ENCODE data around the gene STX16. TPM values are rescaled to one million over a fixed set of nuclear protein-coding genes. Genes with fewer than 3 reads are reported as not detected.

The STX16 gene
- total and polyA plus RNA-seq, 8 donors, result 17.9 to 67.0 (median 25.1) TPM

DNA sequence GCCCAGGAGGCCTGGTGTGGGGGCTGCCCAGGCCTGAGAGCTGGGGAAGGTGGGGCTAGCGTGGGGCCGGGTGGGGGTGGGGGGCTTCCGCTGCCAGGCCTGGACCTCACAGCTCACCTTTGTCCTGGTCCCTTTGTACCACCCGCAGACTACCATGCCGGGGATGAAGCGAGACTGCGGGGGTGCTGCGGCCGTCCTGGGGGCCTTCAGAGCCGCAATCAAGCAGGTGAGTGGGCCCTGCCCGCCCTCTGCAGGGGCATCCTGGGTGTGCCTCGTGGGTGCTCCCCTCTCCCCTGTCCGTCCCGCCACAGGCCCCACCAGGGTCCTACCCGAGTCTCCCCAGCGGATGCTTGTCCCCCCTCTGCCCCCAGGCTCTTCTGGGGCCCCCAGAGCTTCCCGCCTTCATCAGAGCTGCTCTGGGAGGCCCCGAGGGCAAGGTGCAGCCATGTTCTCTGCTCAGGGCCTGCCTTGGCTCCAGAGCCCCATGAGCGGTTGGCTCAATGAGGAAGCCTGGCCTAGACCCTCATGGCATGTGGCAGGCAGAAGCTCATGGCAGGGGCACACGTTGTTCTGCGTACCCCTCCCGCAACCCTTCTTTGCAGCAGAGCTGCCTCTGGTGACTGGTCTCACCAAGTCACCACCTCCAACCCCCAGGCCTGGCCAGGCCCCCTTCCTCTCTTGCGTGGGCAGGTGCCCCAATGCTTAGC is 56.0 kb downstream of the STX16 start:
- WGBS, 2 donors, result 95 to 97% methylated on average over 19 to 23 of the region's 23 CpGs
- peaks cover 0 to 22% (median 6%) of the 10 kb centered on the region in 3 donors for H3K36me3 ChIP-seq
- DNase-seq (peak in 5 of 6 donors; percentile 5 to 73 (median 13)), ATAC-seq (no peak), FAIRE-seq (no peak)
- TF ChIP-seq, protein P1, sequence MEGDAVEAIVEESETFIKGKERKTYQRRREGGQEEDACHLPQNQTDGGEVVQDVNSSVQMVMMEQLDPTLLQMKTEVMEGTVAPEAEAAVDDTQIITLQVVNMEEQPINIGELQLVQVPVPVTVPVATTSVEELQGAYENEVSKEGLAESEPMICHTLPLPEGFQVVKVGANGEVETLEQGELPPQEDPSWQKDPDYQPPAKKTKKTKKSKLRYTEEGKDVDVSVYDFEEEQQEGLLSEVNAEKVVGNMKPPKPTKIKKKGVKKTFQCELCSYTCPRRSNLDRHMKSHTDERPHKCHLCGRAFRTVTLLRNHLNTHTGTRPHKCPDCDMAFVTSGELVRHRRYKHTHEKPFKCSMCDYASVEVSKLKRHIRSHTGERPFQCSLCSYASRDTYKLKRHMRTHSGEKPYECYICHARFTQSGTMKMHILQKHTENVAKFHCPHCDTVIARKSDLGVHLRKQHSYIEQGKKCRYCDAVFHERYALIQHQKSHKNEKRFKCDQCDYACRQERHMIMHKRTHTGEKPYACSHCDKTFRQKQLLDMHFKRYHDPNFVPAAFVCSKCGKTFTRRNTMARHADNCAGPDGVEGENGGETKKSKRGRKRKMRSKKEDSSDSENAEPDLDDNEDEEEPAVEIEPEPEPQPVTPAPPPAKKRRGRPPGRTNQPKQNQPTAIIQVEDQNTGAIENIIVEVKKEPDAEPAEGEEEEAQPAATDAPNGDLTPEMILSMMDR (IDR thresholded peaks at IDR 0.05), result no peak
- H3K27ac ChIP-seq, result no peak overlapping the region
- H3K4me1 ChIP-seq, result no peaks in the 10 kb centered on the region
- intact Hi-C loops (cut with DNase I), result no loop called here
- no peaks in the 10 kb centered on the region for H3K27me3 ChIP-seq
- no peaks in the 10 kb centered on the region for H3K9me3 ChIP-seq
- no peak overlapping the region for H3K4me3 ChIP-seq

DNA sequence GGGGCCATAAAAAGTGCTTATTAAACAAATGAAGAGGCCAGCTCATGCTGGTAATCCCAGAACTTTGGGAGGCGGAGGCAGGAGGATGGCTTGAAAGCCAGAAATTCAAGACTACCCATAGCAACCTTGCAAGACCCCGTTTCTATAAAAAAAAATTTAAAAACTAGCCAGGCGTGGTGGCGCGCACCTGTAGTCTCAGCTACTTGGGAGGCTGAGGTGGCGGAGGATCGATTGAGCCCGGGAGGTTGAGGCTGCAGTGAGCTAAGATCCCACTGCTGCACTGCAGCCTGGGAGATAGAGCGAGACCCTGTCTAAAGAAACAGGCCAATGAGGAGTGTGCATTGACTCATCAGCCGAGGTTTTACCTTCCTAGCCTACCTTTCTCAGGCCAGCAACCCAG is 56.7 kb downstream of the STX16 start:
- DNase-seq, result peak in 3 of 6 donors; percentile 1 to 10 (median 10)
- no peak overlapping the region for H3K4me3 ChIP-seq
- H3K27me3 ChIP-seq, result no peaks in the 10 kb centered on the region
- FAIRE-seq, result no peak
- no peaks in the 10 kb centered on the region for H3K9me3 ChIP-seq
- intact Hi-C loops (cut with DNase I), result no loop called here
- no peaks in the 10 kb centered on the region for H3K4me1 ChIP-seq
- no peak overlapping the region for H3K27ac ChIP-seq
- WGBS, 2 donors, result 96 to 97% methylated on average over 10 of the region's 10 CpGs
- TF ChIP-seq, protein P1 (IDR thresholded peaks at IDR 0.05), result no peak
- ATAC-seq, result no peak
- H3K36me3 ChIP-seq, result peaks cover 0 to 16% (median 6%) of the 10 kb centered on the region in 3 donors

DNA sequence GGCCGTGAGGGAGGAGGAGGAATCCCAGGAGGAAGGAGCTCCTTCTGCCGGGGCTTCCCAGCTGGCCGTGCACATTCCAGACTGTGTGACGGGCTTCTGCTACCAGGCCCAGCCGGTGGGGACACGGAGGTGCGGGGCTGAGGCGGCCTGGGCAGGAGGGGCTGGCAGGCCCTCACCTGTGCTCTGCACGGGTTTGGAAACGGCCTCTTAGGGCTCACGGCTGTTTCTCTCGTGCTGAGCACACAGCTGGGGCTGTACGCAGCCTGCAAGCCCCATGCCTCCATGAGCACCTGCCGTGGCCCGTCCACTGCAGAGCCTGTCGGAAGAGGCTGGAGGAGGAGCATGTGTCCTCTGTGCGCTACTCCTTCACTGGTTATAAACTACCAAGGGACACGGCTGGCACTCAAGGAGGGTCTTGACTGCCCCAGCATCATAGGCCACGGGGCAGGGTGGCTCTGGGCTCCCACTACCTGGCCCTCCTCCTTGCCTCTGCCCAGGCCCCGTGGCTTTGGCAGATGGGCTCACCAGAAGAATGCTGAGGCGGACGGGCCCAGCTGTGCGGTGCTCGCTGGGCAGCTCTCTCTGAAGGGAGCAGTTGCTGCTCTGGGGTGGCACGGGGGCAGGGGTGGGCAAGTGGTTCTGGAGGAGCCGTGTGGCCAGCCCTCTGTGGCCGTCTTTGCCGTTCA is 57.3 kb downstream of the STX16 start:
- H3K4me3 ChIP-seq, result no peak overlapping the region
- H3K4me1 ChIP-seq, result no peaks in the 10 kb centered on the region
- intact Hi-C loops (cut with DNase I), result no loop called here
- H3K27me3 ChIP-seq, result no peaks in the 10 kb centered on the region
- no peaks in the 10 kb centered on the region for H3K9me3 ChIP-seq
- FAIRE-seq (no peak), DNase-seq (peak in 4 of 6 donors; percentile 8 to 58 (median 33)), ATAC-seq (no peak)
- 93 to 94% methylated on average over 27 to 28 of the region's 28 CpGs for WGBS, 2 donors
- H3K27ac ChIP-seq, result no peak overlapping the region
- H3K36me3 ChIP-seq, result peaks cover 0 to 11% (median 3%) of the 10 kb centered on the region in 3 donors
- TF ChIP-seq, protein P1 (IDR thresholded peaks at IDR 0.05), result no peak

DNA sequence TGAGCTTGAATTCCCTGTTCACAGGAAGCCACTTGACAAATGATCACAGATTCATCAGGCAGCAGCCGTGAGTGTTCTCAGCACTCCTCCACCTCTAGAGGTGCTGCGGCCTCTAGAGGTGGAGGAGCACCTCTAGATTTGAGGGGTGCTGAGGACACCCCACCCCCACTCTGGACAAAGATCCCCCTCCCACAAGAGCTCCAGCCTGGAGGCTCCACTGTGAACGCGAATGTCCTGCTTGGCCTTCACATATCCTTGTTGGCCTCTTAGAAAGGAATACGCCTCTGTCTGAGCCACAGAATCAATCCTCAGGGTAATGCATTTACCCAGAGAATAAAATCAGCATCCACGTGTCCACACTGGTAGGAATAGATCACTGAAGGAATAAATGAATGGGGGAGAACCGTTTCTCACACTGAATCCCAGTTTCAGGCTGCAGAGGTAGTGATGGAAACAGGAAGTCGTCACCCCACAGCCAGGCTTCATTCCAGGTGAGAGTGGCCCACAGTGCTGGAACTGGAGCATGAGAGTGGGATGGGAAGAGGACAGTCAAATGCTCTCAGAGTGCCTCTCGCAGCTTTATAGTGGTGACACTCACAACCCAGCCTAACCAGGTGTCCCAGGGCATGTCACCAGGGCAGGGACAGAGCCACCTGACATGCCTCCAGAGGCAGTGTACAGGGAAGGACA is 58.1 kb downstream of the STX16 start:
- H3K4me3 ChIP-seq, result no peak overlapping the region
- FAIRE-seq (no peak), DNase-seq (peak in 3 of 6 donors; percentile 3 to 15 (median 8)), ATAC-seq (no peak)
- WGBS, 2 donors, result 84 to 90% methylated on average over 9 of the region's 9 CpGs
- no peaks in the 10 kb centered on the region for H3K4me1 ChIP-seq
- no peak overlapping the region for H3K27ac ChIP-seq
- no peaks in the 10 kb centered on the region for H3K27me3 ChIP-seq
- TF ChIP-seq, protein P1 (IDR thresholded peaks at IDR 0.05), result no peak
- no peaks in the 10 kb centered on the region for H3K9me3 ChIP-seq
- peaks cover 0 to 7% (median 3%) of the 10 kb centered on the region in 3 donors for H3K36me3 ChIP-seq
- intact Hi-C loops (cut with DNase I), result no loop called here
